H1 (cell line): ENCODE data around the gene JAKMIP2. TPM values are rescaled to one million over a fixed set of nuclear protein-coding genes. Genes with fewer than 3 reads are reported as not detected.
A peak's percentile ranks its signal among the peaks of the same experiment; 100 is the strongest.

Experiments used
- CTCF ChIA-PET: fragments of 300-600 bp; sonication (Branson Sonifier 250); formaldehyde crosslinking; loops from one replicate; lab custom pipeline; 2021; ENCODE audit not compliant: partially characterized antibody; lab: Charles Lee
- POLR2A ChIA-PET: fragments of 300-600 bp; sonication (Branson Sonifier 250); formaldehyde crosslinking; loops from one replicate; lab custom pipeline; 2021; ENCODE audit warnings: inconsistent platforms; ENCODE audit not compliant: partially characterized antibody; lab: Charles Lee
- DNase-seq, 2 experiments: peaks; one replicate each; pipeline versions ENCODE4 v3.0.0 to v3.0.0-alpha.2; 2010 to 2022; ENCODE audit warnings: low spot score in 2 of 2, low read depth in 1 of 2, mixed read lengths in 1 of 2
- FAIRE-seq: peaks from 2 replicates; lab custom pipeline; 2011; peaks lifted over from hg19 to GRCh38; lab: Jason Lieb, UNC
- H2AFZ ChIP-seq: 2 replicates; pipeline ENCODE4 v1.8.1; 2012; ENCODE audit warnings: low read length, inconsistent platforms
- H2AK5ac ChIP-seq: 2 replicates; pipeline ENCODE4 v1.6.1; 2013; ENCODE audit warnings: low read depth, low read length
- H2BK120ac ChIP-seq: replicated peaks from 2 replicates; pipeline ENCODE3; 2013; ENCODE audit warnings: low read depth, low read length, inconsistent platforms
- H2BK12ac ChIP-seq: 2 replicates; pipeline ENCODE4 v1.6.1; 2013; ENCODE audit warnings: low read depth, low read length
- H2BK15ac ChIP-seq: 2 replicates; pipeline ENCODE4 v1.6.1; 2013; ENCODE audit warnings: low read length
- H2BK20ac ChIP-seq: 2 replicates; pipeline ENCODE4 v1.6.1; 2013; ENCODE audit warnings: low read length
- H2BK5ac ChIP-seq: 2 replicates; pipeline ENCODE4 v1.6.1; 2013; ENCODE audit warnings: low read depth, low read length
- H3K14ac ChIP-seq: 2 replicates; pipeline ENCODE4 v1.6.1; 2013; ENCODE audit warnings: inconsistent platforms; ENCODE audit not compliant: insufficient read length
- H3K18ac ChIP-seq: 2 replicates; pipeline ENCODE4 v1.6.1; 2013; ENCODE audit warnings: low read length; ENCODE audit errors: extremely low read depth
- H3K23ac ChIP-seq: 2 replicates; pipeline ENCODE4 v1.6.1; 2013; ENCODE audit warnings: inconsistent platforms; ENCODE audit not compliant: insufficient read length
- H3K23me2 ChIP-seq: 2 replicates; pipeline ENCODE4 v1.6.1; 2013; ENCODE audit warnings: low read depth, low read length
- H3K27ac ChIP-seq: 2 replicates; pipeline ENCODE4 v1.6.1; 2011; ENCODE audit warnings: low read depth, low read length, inconsistent platforms
- H3K27me3 ChIP-seq, 4 experiments: replicated peaks in 1 of 4; 1 replicate in 1 of 4; 2 replicates in 3 of 4; pipeline versions ENCODE4 v1.6.1 to v1.8.1; 2011 to 2013; ENCODE audit warnings: low read length in 3 of 4, mild to moderate bottlenecking in 3 of 4, inconsistent platforms in 2 of 4, mixed read lengths in 2 of 4, moderate library complexity in 1 of 4; ENCODE audit not compliant: control insufficient read depth in 3 of 4, insufficient read depth in 3 of 4; ENCODE audit errors: extremely low read depth in 1 of 4
- H3K36me3 ChIP-seq, 4 experiments: 2 replicates each; pipeline versions ENCODE4 v1.6.1 to v1.8.1; 2011 to 2013; ENCODE audit warnings: mild to moderate bottlenecking in 4 of 4, low read length in 3 of 4, moderate library complexity in 2 of 4, control low read depth in 1 of 4, inconsistent platforms in 1 of 4; ENCODE audit not compliant: insufficient read depth in 4 of 4, control insufficient read depth in 2 of 4
- H3K4ac ChIP-seq: replicated peaks from 2 replicates; pipeline ENCODE3; 2013; ENCODE audit warnings: low read length, low read depth, mixed read lengths, inconsistent platforms; ENCODE audit not compliant: insufficient read length
- H3K4me1 ChIP-seq, 4 experiments: replicated peaks in 1 of 4; 1 replicate in 1 of 4; 2 replicates in 3 of 4; pipeline versions ENCODE4 v1.6.1 to v1.8.1; 2011 to 2013; ENCODE audit warnings: low read length in 3 of 4, inconsistent platforms in 2 of 4, mixed read lengths in 1 of 4; ENCODE audit not compliant: insufficient read depth in 4 of 4, control insufficient read depth in 3 of 4
- H3K4me2 ChIP-seq, 2 experiments: 2 replicates each; pipeline versions ENCODE4 v1.6.1 to v1.8.1; 2011 to 2013; ENCODE audit warnings: low read depth in 2 of 2, low read length in 2 of 2, control low read depth in 1 of 2, inconsistent platforms in 1 of 2, mild to moderate bottlenecking in 1 of 2; ENCODE audit not compliant: insufficient read depth in 1 of 2
- H3K4me3 ChIP-seq, 4 experiments: fragments of 200-600, 300-600 bp in 1 of 4; sonication (generic), shearing (Covaris generic), sonication (Bioruptor Twin) in 1 of 4; 2 replicates each; pipeline versions ENCODE4 v1.5.1 to v1.8.1; 2011 to 2016; ENCODE audit warnings: low read length in 4 of 4, low read depth in 3 of 4, control low read depth in 2 of 4, inconsistent platforms in 2 of 4, mild to moderate bottlenecking in 2 of 4, mixed read lengths in 1 of 4, moderate library complexity in 1 of 4; ENCODE audit not compliant: insufficient read depth in 2 of 4; ENCODE audit errors: extremely low read depth in 1 of 4
- H3K56ac ChIP-seq: replicated peaks from 2 replicates; pipeline ENCODE3; 2013; ENCODE audit warnings: low read depth, mild to moderate bottlenecking, mixed read lengths, low read length, inconsistent platforms; ENCODE audit not compliant: insufficient read length
- H3K79me1 ChIP-seq: 2 replicates; pipeline ENCODE4 v1.6.1; 2013; ENCODE audit warnings: low read depth, low read length, control low read depth
- H3K79me2 ChIP-seq, 2 experiments: 2 replicates each; pipeline versions ENCODE4 v1.6.1 to v1.8.1; 2012 to 2013; ENCODE audit warnings: low read length in 2 of 2, mild to moderate bottlenecking in 2 of 2, inconsistent platforms in 1 of 2; ENCODE audit not compliant: insufficient read depth in 2 of 2, control insufficient read depth in 1 of 2
- H3K9ac ChIP-seq, 4 experiments: replicated peaks in 1 of 4; 1 replicate in 1 of 4; 2 replicates in 3 of 4; pipeline versions ENCODE4 v1.6.1 to v1.8.1; 2011 to 2013; ENCODE audit warnings: low read depth in 3 of 4, low read length in 3 of 4, control low read depth in 2 of 4, mild to moderate bottlenecking in 2 of 4, moderate library complexity in 2 of 4, inconsistent platforms in 1 of 4; ENCODE audit errors: extremely low read depth in 1 of 4
- H3K9me3 ChIP-seq, 2 experiments: 2 replicates each; pipeline versions ENCODE4 v1.6.1 to v1.8.1; 2012 to 2013; ENCODE audit warnings: mild to moderate bottlenecking in 2 of 2, moderate library complexity in 2 of 2, control low read depth in 1 of 2, inconsistent platforms in 1 of 2, low read depth in 1 of 2, low read length in 1 of 2, mixed read lengths in 1 of 2; ENCODE audit not compliant: insufficient read depth in 2 of 2
- H4K20me1 ChIP-seq, 2 experiments: replicated peaks in 1 of 2; 2 replicates each; pipeline versions ENCODE3 to v1.8.1; 2011 to 2013; ENCODE audit warnings: inconsistent platforms in 2 of 2, low read length in 2 of 2, mild to moderate bottlenecking in 1 of 2; ENCODE audit not compliant: insufficient read depth in 2 of 2, control insufficient read depth in 1 of 2
- H4K5ac ChIP-seq: 2 replicates; pipeline ENCODE4 v1.6.1; 2013; ENCODE audit warnings: low read length, low read depth, mixed read lengths, inconsistent platforms; ENCODE audit not compliant: insufficient read length
- H4K8ac ChIP-seq: 2 replicates; pipeline ENCODE4 v1.8.0; 2013; ENCODE audit warnings: mild to moderate bottlenecking, moderate library complexity, low read length, inconsistent platforms; ENCODE audit not compliant: insufficient read depth; ENCODE audit errors: extremely low read depth
- H4K91ac ChIP-seq: replicated peaks from 2 replicates; pipeline ENCODE3; 2013; ENCODE audit warnings: low read length, mixed read lengths, inconsistent platforms; ENCODE audit not compliant: insufficient read length
- POLR2A ChIP-seq, 2 experiments: IDR thresholded peaks; 1 replicate in 1 of 2; 2 replicates in 1 of 2; pipeline ENCODE4 v1.6.1; 2011; ENCODE audit warnings: low read depth in 2 of 2, low read length in 2 of 2, mild to moderate bottlenecking in 2 of 2; ENCODE audit errors: control extremely low read depth in 1 of 2
- WGBS, 2 experiments: shearing (Covaris generic) in 1 of 2; methylation state at CpG; one replicate each; pipeline versions ENCODE4 v1.1.6 to v1.1.7; 2013 to 2015; ENCODE audit warnings: low lambda C conversion rate in 2 of 2, mixed read lengths in 2 of 2, inconsistent platforms in 1 of 2, low coverage in 1 of 2, missing lambda C conversion rate in 1 of 2; ENCODE audit not compliant: insufficient replicate concordance in 2 of 2, insufficient coverage in 1 of 2, insufficient read length in 1 of 2; ENCODE audit errors: extremely low coverage in 1 of 2, missing lambda C conversion rate in 1 of 2; 5-methylcytosine and 5-hydroxymethylcytosine counted together
- polyA plus RNA-seq, 7 experiments: library from polyadenylated mRNA; depleted of rRNA in 3 of 7; stranded (reverse) in 5 of 7; unstranded in 2 of 7; fragments of >200 nt in 5 of 7; fragments of 200-250 nt in 2 of 7; gene quantifications; 1 replicate in 5 of 7; 2 replicates in 1 of 7; 4 replicates in 1 of 7; pipeline versions ENCODE4 v1.2.1 to v1.2.3, GENCODE V29; 2011 to 2013; ENCODE audit warnings: missing spikeins in 2 of 7, mixed read lengths in 2 of 7
- total RNA-seq: library from RNA; stranded (reverse); fragmentation: NEBNext Ultra II Directional; extraction: Animal tissue kit (Norgen Biotek cat#: 25700); gene quantifications from 2 replicates; pipeline ENCODE4 v1.2.1, GENCODE V29; 2021
- TF ChIP-seq, protein P1 (sequence below), 3 experiments: IDR thresholded peaks; 1 replicate in 2 of 3; 2 replicates in 1 of 3; pipeline versions ENCODE4 v1.5.1 to v1.6.1; 2011; ENCODE audit warnings: low read length in 3 of 3, mild to moderate bottlenecking in 3 of 3, inconsistent platforms in 2 of 3, low read depth in 1 of 3, moderate library complexity in 1 of 3; ENCODE audit not compliant: insufficient read depth in 1 of 3; ENCODE audit errors: control extremely low read depth in 1 of 3

The JAKMIP2 gene
- total and polyA plus RNA-seq, 2 of the 8 experiments (the other 6 are each of a cell fraction or from before 2014, with no cell fraction given) = 2.4 to 13.6 TPM

DNA sequence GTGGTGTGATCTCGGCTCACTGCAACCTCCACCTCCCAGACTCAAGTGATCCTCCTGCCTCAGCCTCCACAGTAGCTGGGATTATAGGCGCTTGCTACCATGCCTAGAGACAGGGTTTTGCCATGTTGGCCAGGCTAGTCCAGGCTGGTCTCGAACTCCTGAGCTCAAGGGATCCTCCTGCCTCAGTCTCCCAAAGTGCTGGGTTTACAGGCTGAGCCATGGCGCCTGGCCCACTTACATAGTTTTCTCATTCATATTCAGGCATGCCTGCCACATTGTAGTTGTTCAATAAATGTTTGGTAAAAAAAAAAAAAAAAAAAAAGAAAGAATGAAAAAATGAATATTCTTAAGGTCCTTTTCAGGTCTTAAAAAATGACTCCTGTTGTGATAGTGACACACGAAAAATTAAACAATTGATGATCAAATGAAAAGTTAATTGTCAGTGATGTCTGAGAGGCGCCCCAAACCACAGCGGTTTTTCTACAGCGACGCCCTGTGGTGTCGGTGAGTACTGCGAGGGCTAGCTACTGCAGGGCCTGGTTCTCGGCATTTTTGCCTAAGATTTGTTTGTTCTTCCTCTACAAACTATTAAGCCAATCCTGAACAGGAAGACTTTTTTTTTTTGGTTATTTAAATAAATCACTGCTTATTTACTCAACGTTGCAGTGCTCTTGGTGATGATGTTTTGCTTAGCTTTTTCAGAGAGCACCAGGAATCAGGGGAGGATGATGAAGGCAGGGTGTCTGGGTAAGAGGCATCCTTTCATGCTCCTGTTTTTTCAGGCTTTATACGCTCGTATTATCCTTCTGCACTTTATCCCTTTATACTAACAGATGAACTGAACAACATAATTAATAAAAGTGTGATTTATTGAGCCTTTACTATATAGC lies 205.6 kb downstream of the JAKMIP2 start:
- Histone ChIP-seq H3K79me2 (peaks cover 0 to 85% of the 10 kb centered on the region in 2 experiments; a peak in 3 of 4 replicates), H4K8ac (peak overlapping the region; percentile 28; the same call in 1 of the 2 replicates), H3K36me3 (peaks cover 0 to 25% (median 4%) of the 10 kb centered on the region in 4 experiments; a peak in 3 of 8 replicates), H3K27me3 (no peaks in the 10 kb centered on the region), H3K9me3 (peaks cover 0 to 3% of the 10 kb centered on the region in 2 experiments; a peak in 2 of 4 replicates), H4K5ac (no peak overlapping the region), H3K4ac (no peak overlapping the region), H2BK12ac (no peak overlapping the region; the same call in 1 of the 2 replicates), H3K4me1 (peaks cover 12 to 21% (median 15%) of the 10 kb centered on the region in 4 experiments; a peak in 5 of 7 replicates), H3K23me2 (no peaks in the 10 kb centered on the region), H3K27ac (no peak overlapping the region), H2BK5ac (no peak overlapping the region), H3K56ac (no peak overlapping the region), H3K79me1 (peaks cover 4% of the 10 kb centered on the region; the same call in 1 of the 2 replicates), H3K4me2 (peak overlapping the region in 1 of 2 experiments; percentile 44; a peak in 1 of 4 replicates), H2BK20ac (no peak overlapping the region), H4K20me1 (no peaks in the 10 kb centered on the region), H2BK15ac (no peak overlapping the region), H3K14ac (no peak overlapping the region), H2BK120ac (no peak overlapping the region), H4K91ac (no peak overlapping the region), H2AFZ (no peak overlapping the region), H2AK5ac (no peak overlapping the region), H3K23ac (no peak overlapping the region), H3K9ac (no peak overlapping the region), H3K18ac (no peak overlapping the region), H3K4me3 (no peak overlapping the region)
- WGBS, 2 experiments = 39% methylated on average over 15 of the region's 15 CpGs; no CpG with 5 or more reads in 1 of the 2 experiments
- peak; percentile 97 for FAIRE-seq
- CTCF ChIA-PET = interaction anchor here (0.6 to 6.8 kb wide), 53 partner anchors 8 to 1529 kb away, joined by 3 to 83 read pairs (median 5); partner anchors contain the start of gene DPYSL3
- POLR2A ChIA-PET = interaction anchor here (0.7 to 1.8 kb wide), 8 partner anchors 9 to 128 kb away, joined by 3 to 8 read pairs (median 3); no protein-coding TSS in a partner anchor
- peak in 1 of 2 experiments; percentile 91 for DNase-seq
- TF ChIP-seq, protein P1, sequence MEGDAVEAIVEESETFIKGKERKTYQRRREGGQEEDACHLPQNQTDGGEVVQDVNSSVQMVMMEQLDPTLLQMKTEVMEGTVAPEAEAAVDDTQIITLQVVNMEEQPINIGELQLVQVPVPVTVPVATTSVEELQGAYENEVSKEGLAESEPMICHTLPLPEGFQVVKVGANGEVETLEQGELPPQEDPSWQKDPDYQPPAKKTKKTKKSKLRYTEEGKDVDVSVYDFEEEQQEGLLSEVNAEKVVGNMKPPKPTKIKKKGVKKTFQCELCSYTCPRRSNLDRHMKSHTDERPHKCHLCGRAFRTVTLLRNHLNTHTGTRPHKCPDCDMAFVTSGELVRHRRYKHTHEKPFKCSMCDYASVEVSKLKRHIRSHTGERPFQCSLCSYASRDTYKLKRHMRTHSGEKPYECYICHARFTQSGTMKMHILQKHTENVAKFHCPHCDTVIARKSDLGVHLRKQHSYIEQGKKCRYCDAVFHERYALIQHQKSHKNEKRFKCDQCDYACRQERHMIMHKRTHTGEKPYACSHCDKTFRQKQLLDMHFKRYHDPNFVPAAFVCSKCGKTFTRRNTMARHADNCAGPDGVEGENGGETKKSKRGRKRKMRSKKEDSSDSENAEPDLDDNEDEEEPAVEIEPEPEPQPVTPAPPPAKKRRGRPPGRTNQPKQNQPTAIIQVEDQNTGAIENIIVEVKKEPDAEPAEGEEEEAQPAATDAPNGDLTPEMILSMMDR (IDR thresholded peaks at IDR 0.05; ENCODE audit: control extremely low read depth in 1 of 3, insufficient read depth in 1 of 3, low read depth in 1 of 3, low read length in 3 of 3) = peak; percentile 87 to 90 (median 88)
- TF ChIP-seq POLR2A (IDR thresholded peaks at IDR 0.05; ENCODE audit: control extremely low read depth in 1 of 2, low read depth in 2 of 2, low read length in 2 of 2) = no peak
